HAP-1 (cell line): Measurements from ENCODE around the gene SLC35D2.
"Not testable (repeated sequence)": the region's sequence is repeated elsewhere in the genome, so short reads cannot be mapped to it uniquely, and the experiment has no call there.

ENCODE experiments used
- DNase-seq, 2 experiments: peaks; one replicate each; pipeline ENCODE4 v3.0.0-alpha.2; 2016 to 2020; ENCODE audit warnings: low spot score in 2 of 2
- H3K27me3 ChIP-seq: fragments of 250-450 bp; sonication (Bioruptor Pico); 2 replicates; pipeline ENCODE4 v1.5.1; 2020; ENCODE audit warnings: low read depth, mild to moderate bottlenecking, moderate library complexity
- H3K36me3 ChIP-seq: fragments of 250-450 bp; sonication (Bioruptor Pico); replicated peaks from 2 replicates; pipeline ENCODE4 v1.5.1; 2020; ENCODE audit warnings: mild to moderate bottlenecking
- H3K4me1 ChIP-seq: fragments of 250-450 bp; sonication (Bioruptor Pico); 2 replicates; pipeline ENCODE4 v1.5.1; 2020; ENCODE audit warnings: mild to moderate bottlenecking
- H3K4me3 ChIP-seq: fragments of 250-450 bp; sonication (Bioruptor Pico); 2 replicates; pipeline ENCODE4 v1.5.1; 2020; ENCODE audit warnings: mild to moderate bottlenecking, moderate library complexity
- H3K9me3 ChIP-seq: fragments of 250-450 bp; sonication (Bioruptor Pico); 2 replicates; pipeline ENCODE4 v1.5.1; 2020; ENCODE audit warnings: mild to moderate bottlenecking, moderate library complexity
- in situ Hi-C: fragments of 300-500 bp; cut with MboI; formaldehyde crosslinking; loops from 3 replicates; pipeline ENCODE4 v1.14.3; 2020; ENCODE audit warnings: low sequenced_read_pairs, inconsistent platforms, mixed read lengths

SLC35D2 gene

DNA sequence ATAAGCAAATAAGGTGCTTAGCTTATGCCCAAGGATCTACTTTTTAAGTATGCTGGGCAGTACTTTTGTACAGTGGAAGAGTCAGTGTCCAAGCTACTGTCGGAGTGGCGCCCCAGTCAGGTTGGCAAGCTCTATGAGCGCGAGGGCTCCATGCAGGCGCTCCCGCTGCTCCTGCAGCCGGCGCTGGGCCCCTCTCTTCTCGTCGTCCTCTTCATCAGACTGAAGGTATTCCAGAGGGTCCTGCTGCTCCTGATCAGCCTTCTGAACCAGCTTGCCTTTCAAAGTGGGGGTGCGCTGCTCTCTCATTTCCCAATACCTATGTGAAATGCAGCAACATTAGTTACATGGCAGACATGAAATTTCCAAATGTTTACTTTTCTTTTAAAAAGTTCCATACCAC is 4.6 kb upstream of the SLC35D2 start:
- in situ Hi-C loops: no loop called here
- H3K36me3 ChIP-seq: peaks cover 77% of the 10 kb centered on the region
- DNase-seq: no peak
- H3K4me3 ChIP-seq: no peak overlapping the region
- H3K4me1 ChIP-seq: peaks cover 4% of the 10 kb centered on the region; the same call in 1 of the 2 replicates
- H3K27me3 ChIP-seq: no peaks in the 10 kb centered on the region
- no peaks in the 10 kb centered on the region for H3K9me3 ChIP-seq

DNA sequence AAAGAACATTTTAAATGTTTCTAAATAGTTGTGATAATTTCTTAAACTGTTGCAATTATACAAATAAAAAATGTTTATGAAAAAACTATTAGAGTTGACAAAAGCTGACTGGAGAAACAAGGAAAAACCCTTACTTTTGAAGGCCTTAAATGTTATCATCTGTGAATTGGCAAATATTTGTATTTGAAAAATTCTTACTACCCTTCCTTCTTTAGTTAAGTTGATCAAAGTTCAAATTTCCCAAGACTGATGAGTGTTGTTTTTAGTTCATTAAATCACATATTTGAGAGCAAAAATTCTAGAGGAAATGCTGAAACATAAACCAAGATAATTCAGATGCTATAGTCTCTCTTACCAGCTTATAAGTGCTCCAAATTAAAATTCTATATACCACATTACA is 2.6 kb upstream of the SLC35D2 start:
- H3K36me3 ChIP-seq: peaks cover 57% of the 10 kb centered on the region
- no peak for DNase-seq
- no peak overlapping the region for H3K4me3 ChIP-seq
- no peaks in the 10 kb centered on the region for H3K27me3 ChIP-seq
- H3K9me3 ChIP-seq: no peaks in the 10 kb centered on the region
- in situ Hi-C loops: no loop called here
- peaks cover 8% of the 10 kb centered on the region for H3K4me1 ChIP-seq

DNA sequence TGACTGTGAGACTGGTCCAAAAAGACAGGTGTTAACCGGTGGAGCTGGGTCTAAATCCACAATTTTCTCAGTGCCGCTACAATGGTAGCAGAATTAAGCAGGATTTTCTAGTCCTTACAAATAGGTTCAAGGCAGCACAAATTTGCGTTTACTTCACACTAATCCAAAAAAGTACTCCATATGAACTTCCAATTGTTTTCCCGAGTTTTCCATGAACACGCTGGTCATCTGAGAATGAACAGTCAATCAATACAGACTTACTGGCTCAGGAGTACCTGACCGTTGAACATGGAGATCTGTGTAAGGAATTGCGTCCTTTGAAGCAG is 709 bp downstream of the SLC35D2 start:
- Histone ChIP-seq H3K9me3 (no peaks in the 10 kb centered on the region), H3K4me3 (peak overlapping the region; percentile 43), H3K4me1 (peaks cover 13% of the 10 kb centered on the region), H3K27me3 (no peaks in the 10 kb centered on the region), H3K36me3 (peaks cover 29% of the 10 kb centered on the region)
- DNase-seq: no peak
- in situ Hi-C loops: no loop called here

DNA sequence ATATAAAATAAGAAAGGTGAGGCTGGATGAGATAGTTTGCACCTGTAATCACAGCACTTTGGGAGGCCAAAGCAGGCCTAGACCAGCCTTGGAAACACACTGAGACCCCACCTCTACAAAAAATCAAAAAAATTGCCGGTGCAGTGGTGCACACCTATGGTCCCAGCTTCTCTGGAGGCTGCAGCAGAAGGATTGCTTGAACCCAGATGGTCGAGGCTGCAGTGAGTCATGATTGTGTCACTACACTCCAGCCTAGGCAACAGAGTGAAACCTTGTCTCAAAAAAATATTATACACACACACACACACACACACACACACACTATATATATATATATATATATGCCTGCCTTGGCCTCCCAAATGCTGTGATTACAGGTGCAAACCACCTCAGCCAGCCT is 1.3 kb downstream of the SLC35D2 start:
- peaks cover 19% of the 10 kb centered on the region for H3K4me1 ChIP-seq
- H3K27me3 ChIP-seq: no peaks in the 10 kb centered on the region
- in situ Hi-C loops: no loop called here
- H3K36me3 ChIP-seq: peaks cover 23% of the 10 kb centered on the region
- no peaks in the 10 kb centered on the region for H3K9me3 ChIP-seq
- no peak overlapping the region; the same call in 1 of the 2 replicates for H3K4me3 ChIP-seq
- no peak for DNase-seq

DNA sequence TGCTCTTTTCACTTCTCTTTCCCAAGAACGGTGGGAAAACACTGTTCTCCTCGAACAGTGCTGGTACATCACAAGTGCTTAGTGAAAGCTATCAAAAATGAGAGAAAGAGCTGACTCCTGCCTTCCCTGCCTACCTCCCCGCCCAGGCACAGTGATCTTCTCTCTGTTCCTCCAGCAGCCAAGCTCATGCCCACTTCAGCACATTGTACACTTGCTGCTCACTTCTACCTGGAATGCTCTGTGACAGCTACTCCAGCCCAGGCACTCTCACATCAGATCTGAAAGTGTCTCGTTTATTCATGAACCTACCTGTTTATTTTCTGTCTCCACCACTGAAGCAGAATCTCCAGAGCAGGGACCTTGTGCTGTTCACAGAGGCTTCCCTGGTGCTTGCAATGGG is 1.8 kb downstream of the SLC35D2 start:
- in situ Hi-C loops: no loop called here
- no peak overlapping the region for H3K4me3 ChIP-seq
- DNase-seq: no peak
- no peaks in the 10 kb centered on the region for H3K27me3 ChIP-seq
- peaks cover 21% of the 10 kb centered on the region for H3K4me1 ChIP-seq
- H3K9me3 ChIP-seq: no peaks in the 10 kb centered on the region
- H3K36me3 ChIP-seq: peaks cover 18% of the 10 kb centered on the region

- no peak overlapping the region for H3K4me3 ChIP-seq
- peaks cover 13% of the 10 kb centered on the region for H3K36me3 ChIP-seq
- no peaks in the 10 kb centered on the region for H3K27me3 ChIP-seq
- no peaks in the 10 kb centered on the region for H3K9me3 ChIP-seq
- in situ Hi-C loops: no loop called here
- DNase-seq: no peak
- peaks cover 21% of the 10 kb centered on the region for H3K4me1 ChIP-seq
These were observed 2.4 kb downstream of the SLC35D2 start for GRCh38 chr9:96381125-96381524.

GRCh38 chr9:96379461-96379860 is 4.0 kb downstream of the SLC35D2 start:
- Histone ChIP-seq H3K4me1 (peaks cover 21% of the 10 kb centered on the region), H3K27me3 (no peaks in the 10 kb centered on the region), H3K9me3 (no peaks in the 10 kb centered on the region), H3K4me3 (no peak overlapping the region), H3K36me3 (0 out of 2 replicates have a peak, but pooled peaks cover 2% of the 10 kb centered on the region)
- in situ Hi-C loops: no loop called here
- no peak for DNase-seq

DNA sequence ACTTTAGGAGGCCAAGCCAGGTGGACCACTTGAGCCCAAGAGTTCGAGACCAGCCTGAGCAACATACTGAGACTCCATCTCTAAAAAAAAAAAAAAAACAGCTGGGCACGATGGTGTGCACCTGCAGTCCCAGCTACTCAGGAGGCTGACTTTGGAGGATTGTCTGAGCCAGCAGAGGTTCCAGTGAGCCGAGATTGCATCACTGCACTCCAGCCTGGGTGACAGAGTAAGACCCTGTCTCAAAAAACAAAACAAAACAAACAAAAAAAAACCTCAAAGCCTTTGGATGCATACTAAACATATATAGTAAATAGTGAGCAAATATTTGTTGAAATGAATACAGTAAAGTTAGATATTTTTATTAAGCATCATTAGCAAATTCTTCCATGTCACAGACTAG is 5.3 kb downstream of the SLC35D2 start:
- Histone ChIP-seq H3K4me3 (no peak overlapping the region), H3K4me1 (peaks cover 18% of the 10 kb centered on the region), H3K36me3 (no peaks in the 10 kb centered on the region), H3K27me3 (no peaks in the 10 kb centered on the region), H3K9me3 (no peaks in the 10 kb centered on the region)
- DNase-seq: no peak
- in situ Hi-C loops: no loop called here

GRCh38 chr9:96376891-96377874 is 6.3 kb downstream of the SLC35D2 start:
- DNase-seq: peak; percentile 28 to 50
- in situ Hi-C loops: no loop called here
- Histone ChIP-seq H3K9me3 (no peaks in the 10 kb centered on the region), H3K36me3 (no peaks in the 10 kb centered on the region), H3K4me3 (no peak overlapping the region), H3K4me1 (peaks cover 13% of the 10 kb centered on the region), H3K27me3 (no peaks in the 10 kb centered on the region)

GRCh38 chr9:96375507-96375906 is 8.0 kb downstream of the SLC35D2 start:
- DNase-seq, H3K4me3 ChIP-seq, in situ Hi-C loops, H3K36me3 ChIP-seq, H3K9me3 ChIP-seq, H3K27me3 ChIP-seq: not testable (repeated sequence)
- peaks cover 13% of the 10 kb centered on the region for H3K4me1 ChIP-seq

DNA sequence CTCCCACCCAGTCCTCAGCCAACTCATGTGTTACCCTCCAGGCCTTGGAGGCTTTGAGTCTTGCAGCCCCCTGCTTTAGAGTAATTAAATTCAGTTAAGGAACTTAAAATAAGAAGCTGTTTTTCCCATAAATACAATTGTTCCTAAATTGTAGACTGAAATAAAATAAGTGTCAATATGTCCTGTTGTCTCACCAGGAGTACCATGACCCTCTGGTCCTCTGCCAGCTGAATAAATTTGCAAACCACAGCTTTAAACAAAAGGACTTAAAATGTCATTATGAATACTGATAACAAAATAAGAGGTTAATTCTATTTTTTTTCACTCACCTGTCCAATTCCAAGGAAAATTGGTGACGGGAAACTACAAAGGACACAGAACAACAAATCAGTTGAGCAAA is 15.6 kb downstream of the SLC35D2 start:
- no peaks in the 10 kb centered on the region for H3K27me3 ChIP-seq
- in situ Hi-C loops: no loop called here
- no peak for DNase-seq

GRCh38 chr9:96363175-96363967 is 20.1 kb downstream of the SLC35D2 start:
- Histone ChIP-seq H3K36me3 (peaks cover 5% of the 10 kb centered on the region; the same call in 1 of the 2 replicates), H3K4me1 (no peaks in the 10 kb centered on the region; the same call in 1 of the 2 replicates), H3K27me3 (no peaks in the 10 kb centered on the region), H3K9me3 (no peaks in the 10 kb centered on the region), H3K4me3 (no peak overlapping the region)
- no peak for DNase-seq
- in situ Hi-C loops: no loop called here

More for the DNA sequence above, 15.6 kb downstream of the SLC35D2 start:
- Histone ChIP-seq H3K36me3 (peaks cover 3% of the 10 kb centered on the region; the same call in 1 of the 2 replicates), H3K4me1 (peaks cover 5% of the 10 kb centered on the region), H3K4me3 (no peak overlapping the region), H3K9me3 (no peaks in the 10 kb centered on the region)

- H3K4me1 ChIP-seq, H3K36me3 ChIP-seq, DNase-seq, in situ Hi-C loops, H3K4me3 ChIP-seq, H3K9me3 ChIP-seq, H3K27me3 ChIP-seq: not testable (repeated sequence)
These were observed 21.4 kb downstream of the SLC35D2 start for GRCh38 chr9:96362119-96362518.

- no peaks in the 10 kb centered on the region for H3K4me1 ChIP-seq
- H3K4me3 ChIP-seq: no peak overlapping the region
- H3K9me3 ChIP-seq: no peaks in the 10 kb centered on the region
- peaks cover 5% of the 10 kb centered on the region; the same call in 1 of the 2 replicates for H3K36me3 ChIP-seq
- in situ Hi-C loops: no loop called here
- DNase-seq: no peak
- H3K27me3 ChIP-seq: no peaks in the 10 kb centered on the region
These were observed 21.8 kb downstream of the SLC35D2 start for GRCh38 chr9:96361668-96362067.
